HG02973 (cell line): ENCODE results near the gene CCL25.

Experiments
- ATAC-seq: cut with Tn5 transposase; IDR thresholded peaks from one replicate; pipeline ENCODE4 v1.9.1; 2021; ENCODE audit warnings: moderate library complexity; ENCODE audit not compliant: unreplicated experiment

The CCL25 gene

DNA sequence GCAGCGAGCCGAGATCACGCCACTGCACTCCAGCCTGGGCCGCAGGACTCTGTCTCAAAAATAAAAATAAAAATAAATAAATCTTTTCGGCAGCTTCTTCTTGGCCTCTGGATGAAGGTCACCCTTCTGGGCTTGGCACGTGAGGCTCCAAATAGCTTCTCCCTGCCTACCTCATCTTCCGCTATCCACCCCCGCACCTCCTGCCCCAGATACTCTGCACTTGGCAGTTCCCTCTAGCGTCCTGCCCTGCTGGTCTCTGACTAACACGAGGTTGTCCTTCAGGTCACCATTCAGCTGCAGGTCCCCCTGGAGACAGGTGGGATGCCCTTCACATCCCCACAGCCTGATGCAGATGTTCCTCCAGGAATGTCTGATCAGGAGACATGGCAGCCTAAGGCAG, 8.5 kb upstream of the CCL25 start:
- ATAC-seq, result no peak

DNA sequence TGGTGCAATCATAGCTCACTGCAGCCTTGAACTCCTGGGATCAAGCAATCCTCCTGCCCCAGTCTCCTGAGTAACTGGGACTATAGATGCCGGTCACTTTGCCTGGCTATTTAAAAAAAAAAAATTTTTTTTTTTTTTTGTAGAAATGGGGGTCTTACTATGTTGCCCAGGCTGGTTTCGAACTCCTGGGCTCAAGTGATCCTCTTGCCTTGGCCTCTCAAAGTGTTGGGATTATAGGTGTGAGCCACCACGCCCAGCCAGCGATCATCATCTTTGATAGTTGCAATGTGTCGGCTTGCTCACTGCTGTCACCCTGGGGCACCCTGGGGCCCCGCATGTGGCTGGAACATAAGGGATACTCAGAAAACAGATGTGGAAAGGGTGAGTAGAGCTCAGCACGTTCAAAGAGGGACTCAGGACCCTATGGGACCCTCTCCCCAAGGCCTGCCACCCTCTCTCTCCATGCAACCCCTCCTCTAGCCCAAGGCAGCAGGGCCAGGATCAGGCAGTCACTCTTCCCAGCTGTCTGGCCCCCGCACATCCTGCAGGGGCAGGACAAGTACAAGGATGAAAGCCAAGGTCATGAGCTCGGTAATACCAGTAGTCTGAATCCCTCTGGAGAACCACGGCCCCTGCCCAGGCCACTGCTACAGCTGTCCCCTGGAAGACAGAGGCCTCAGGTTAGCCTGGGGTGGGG, 6.5 kb upstream of the CCL25 start:
- no peak for ATAC-seq

DNA sequence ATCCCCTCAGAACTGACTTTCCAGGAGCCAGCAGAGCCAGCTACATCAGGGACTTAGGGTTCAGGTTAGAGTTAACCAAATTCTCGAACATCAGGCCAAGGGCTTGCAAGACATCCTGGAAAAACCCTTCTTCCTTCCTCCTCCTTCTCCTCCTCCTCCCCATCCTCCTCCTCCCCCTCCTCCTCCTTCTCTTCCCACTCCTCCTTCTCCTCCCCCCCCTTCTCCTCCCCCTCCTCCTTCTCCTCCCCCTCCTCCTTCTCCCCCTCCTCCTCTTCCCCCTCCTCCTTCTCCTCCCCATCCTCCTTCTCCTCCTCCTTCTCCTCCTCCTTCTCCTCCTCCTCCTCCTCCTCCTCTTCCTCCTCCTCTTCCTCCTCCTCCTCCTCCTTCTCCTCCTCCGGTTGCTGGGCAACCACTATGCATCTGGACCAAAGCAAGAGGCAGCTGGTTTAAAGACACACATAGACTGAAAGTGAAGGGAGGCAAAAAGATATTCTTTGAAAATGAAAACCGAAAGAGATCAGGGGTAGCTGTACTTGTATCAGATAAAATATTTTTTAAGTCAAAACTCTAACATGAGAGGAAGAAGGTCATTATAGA, 5.9 kb upstream of the CCL25 start:
- ATAC-seq, result no peak

DNA sequence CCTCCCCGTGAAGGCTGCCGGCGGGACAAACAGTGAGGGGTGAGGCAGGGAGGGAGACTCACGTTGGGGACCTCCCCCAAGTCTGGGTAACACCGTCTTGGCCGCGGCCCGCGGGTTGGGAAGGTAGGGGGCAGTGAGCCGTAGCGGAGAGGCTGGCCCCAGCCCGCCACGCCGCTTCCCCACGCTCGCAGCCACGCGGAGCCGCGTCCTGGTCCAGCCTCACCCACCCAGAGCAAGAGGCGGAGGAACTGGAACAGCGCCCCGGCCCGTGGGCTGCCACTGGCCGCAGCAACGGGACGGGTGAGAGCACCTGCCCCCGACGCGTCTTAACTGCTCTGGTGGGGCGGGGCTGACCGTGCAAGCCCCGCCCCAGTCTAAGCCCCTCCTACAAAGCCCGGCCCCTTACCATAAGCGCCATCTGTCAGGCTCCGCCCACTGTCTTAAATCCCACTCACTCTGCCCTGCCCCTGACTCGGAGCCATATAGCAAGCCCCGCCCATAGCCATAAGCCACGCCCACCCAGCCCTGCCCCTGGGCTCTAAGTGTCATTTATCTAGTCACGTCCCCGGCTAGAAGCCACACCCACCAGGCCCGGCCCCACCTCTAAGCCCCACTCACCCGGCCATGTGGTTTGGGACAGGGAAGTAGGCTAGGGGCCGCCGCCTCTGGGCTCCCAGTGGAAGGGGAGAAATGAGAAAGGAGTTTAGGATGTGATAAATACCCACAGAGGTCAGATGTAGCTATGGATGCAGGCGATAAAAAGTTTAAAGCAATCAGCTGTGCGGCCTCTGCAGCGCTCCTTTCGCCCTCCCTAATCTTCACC, 2.1 kb upstream of the CCL25 start:
- peak; percentile 73 for ATAC-seq

DNA sequence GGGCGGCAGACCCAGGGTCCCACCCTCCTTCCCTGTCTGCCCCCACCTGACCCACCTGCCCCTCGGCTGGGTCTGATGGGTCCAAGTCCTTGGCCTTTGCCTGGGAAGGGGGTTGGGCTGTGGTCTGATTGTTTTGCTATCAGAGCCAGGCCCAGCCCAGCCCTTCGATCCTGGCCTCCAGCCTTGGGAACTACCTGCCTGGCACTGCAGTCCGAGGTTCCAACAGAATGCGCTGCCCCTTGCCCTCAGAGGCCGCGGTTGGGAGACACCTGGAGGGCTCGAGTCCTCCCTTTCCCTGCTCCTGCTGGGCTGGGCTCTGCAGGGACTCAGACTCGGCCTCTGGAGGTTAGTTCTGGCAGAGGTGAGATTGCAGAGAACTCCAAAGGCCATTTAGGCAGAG, 1.6 kb downstream of the CCL25 start:
- no peak for ATAC-seq

DNA sequence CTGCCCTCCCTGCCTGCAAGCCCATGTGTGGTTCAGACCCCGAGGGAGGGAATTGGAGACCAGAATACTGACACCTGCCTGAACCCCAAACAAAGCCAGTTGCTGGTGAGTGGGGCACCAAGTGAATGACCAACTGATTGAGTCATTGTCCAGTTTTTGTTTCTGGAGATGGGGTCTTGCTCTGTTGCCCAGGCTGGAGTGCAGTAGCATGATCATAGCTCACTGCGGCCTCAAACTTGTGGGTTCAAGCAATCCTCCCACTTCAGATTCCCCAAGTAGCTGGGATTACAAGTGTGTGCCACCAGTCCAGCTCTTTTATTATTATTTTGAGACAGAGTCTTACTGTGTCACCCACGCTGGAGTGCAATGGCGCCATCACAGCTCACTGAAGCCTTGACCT, 4.0 kb downstream of the CCL25 start:
- ATAC-seq, result no peak

DNA sequence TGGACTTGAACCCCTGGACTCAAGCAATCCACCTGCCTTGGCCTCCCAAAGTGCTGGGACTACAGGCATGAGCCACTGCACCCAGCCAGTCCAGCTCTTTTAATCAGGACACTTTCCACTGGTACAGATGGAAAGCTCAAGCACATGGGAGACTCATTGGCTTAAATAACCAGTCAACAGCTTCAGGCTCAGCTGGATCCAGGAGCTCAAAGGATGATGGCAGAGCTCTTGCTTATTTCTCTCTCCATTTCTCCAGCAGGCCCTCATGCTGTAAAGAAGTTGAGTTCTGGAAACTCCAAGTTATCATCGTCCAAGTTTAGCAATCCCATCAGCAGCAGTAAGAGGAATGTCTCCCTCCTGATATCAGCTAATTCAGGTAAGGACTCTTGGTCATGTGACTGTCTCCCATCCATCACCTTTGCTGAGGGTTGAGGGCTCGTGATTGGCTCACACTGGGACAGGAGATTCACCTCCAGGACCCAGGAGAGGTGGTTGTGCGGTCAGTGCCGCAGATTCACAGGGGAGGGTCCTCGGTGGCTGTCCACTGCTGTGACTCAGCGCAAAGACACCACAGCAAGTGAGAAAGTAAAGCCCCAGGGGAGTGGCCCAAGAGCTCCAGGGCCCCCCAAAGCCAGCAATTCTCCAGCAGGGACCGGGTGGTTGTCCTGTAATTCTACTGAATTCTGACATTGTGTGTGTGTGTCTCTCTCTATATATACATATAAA, 5.1 kb downstream of the CCL25 start:
- ATAC-seq, result no peak

DNA sequence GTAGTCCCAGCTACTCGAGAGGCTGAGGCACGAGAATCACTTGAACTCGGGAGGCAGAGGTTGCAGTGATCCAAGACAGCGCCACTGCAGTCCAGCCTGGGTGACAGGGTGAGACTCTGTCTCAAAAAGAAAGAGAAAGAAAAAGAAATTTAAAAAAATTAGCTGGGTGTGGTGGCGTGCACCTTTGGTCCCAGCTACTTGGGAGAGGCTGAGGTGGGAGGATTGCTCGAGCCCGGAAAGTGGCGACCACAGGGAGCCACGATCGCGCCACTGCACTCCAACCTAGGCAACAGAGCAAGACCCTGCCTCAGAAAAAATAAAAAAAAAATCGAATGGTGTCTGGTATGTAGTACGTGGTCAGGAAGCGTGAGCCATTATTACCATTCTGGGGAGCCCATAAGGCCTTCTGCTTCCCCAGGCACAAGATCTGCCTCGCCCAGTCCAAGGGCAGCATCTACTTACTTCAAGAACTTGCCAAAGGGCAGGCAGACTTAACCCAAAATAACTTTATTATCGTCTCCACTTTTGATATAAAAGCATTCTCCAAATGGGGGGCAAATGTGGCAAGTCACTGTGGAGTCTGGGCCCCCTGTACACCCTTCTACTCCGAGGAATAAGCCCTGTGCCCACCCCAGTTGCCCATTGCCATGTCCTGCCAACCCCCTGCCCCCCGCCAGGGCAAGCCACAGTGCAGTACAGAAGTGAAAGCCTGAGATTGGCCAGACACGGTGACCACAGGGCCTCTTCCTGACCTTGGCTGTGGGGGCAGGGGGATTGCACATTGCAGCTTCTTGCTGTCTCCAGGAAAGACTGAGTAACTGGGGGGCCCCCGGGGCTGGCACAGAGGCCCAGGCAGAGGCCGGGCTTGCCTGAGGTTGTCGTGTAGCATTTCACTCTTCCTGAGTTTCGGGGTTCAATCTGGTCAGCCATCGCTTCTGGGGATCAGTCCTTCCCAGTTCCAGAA, 12.6 kb downstream of the CCL25 start:
- ATAC-seq, result no peak

DNA sequence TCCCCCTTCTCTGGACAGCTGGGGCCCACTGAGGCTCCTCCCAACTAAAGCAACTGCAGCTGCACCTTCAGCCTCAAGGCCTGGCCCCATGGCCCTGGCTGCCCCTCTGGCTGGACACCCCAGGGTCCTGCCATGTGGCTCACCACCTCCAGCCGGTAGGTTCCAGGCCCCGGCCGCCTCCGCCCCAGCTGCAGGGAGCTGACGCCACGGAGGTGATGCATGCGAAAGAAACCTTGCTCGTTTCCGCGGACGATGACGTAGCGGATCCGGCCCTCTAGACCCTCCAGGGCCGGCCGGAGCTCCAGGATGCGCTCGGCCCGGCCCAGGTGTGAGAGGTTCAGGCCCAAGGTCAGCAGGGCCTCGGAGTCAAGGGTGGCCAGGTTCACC, 13.3 kb downstream of the CCL25 start:
- no peak for ATAC-seq

DNA sequence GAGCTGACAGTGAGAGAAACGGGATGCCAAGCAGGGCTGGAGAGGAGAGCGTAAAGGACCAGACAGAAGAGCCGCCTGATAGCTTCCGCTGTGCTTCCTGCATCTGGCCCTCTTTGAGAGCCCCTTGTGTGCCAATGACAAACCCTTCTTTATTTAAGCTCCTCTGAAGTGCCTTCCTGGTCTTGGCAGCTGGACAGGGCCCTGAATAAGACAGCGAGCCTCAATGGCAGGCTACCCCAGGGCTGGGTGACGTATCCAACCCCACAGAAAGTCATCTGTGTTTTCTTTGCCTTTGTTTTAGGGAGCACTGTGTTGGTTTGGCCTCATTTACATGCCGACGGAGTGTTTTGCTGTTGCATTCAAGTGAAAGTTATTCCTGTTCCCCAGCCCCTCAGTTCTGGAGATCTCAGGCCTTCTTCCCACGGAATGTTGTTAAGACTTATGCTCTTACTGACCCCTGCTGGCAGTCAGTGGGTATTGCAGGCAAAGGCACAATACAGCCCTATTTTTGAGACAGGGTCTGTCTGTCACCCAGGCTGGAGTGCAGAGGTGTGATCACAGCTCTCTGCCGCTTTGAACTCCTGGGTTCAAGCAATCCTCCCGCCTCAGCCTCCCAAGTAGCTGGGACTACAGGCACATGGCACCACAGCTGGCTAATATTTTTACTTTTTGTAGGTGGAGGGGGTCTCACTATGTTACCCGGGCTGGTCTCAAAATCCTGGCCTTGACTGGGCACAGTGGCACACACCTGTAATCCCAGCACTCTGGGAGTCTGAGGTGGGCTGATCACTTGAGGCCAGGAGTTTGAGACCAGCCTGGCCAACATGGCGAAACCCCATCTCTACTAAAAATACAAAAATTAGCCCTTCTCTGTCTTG, 16.8 kb downstream of the CCL25 start:
- ATAC-seq, result no peak

DNA sequence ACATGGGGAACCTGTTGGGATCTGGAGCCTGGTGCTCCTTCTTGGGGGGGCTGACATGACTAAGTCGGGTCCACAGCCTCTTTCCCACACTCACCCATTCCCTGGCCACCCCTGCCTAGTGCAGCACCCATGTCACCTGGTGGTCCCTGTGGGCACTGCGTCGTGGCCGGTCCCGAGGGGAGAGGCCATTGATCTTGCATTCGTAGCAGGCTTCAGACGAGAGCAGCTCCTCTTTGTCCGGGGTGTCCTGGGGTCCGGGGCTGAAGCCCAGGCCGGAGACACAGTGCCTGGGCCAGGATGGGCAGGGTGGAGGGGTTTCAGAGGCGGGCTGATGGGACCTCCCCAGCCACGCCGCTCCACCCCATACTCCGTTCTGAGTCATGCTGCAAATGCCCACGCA, 19.4 kb downstream of the CCL25 start:
- no peak for ATAC-seq

DNA sequence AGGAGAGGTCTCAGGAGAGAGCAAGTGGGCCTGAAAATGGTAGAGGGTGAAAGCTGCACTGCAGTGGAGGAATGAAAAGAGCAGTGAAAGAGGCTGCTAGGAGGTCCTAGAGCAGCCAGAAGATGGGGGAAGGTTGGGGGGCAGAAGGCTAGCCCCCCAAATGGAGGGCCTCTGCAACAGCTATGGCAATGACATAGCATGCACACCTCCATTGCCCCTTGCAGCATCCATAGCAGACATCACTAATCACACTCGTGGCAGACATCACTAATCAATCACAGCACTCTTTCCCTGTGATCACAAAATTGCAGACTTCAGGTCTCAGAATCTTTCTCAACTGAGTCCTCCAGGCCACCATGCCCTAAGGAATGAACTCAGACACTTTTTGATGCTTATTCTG, 21.9 kb downstream of the CCL25 start:
- no peak for ATAC-seq

DNA sequence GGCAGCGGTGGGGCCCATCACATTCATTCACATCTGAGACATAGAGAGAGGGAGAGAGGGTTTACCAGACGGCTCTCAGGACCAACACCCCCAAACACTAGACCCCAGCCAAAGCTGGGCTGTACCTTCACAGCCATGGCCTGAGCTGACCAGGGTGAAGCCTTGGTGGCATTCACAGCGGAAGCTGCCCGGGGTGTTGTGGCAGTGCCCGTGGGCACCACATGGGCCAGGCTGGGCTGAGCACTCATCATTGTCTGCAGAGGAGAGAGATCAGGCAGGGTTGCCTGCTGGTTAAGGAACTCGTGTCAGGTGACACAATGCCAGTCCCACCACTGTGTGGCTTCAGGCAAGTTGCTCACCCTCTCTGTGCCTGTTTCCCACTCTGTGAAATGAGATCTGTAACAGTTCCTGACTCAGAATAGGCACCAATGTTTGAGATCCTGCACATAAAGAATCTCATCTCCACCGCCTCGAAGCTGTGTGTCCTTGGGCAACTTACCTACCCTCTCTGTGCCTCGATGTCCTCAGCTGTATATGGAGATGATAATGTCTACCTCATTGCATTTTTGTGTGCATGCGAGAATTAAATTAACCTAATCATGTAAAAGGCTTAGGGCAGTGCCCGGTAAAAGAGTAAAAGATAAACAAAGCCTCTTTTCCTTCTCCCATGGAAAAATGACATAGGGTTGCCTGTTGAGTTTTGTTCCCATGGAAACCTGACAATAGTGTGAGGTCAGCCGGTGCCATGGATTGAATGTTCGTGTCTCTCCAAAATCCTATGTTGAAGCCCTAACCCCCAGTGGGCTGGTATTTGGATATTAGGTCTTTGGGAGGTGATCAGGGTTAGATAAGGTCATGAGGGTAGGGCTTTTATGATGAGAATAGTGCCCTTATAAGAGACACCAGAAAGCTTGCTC, 22.9 kb downstream of the CCL25 start:
- no peak for ATAC-seq

DNA sequence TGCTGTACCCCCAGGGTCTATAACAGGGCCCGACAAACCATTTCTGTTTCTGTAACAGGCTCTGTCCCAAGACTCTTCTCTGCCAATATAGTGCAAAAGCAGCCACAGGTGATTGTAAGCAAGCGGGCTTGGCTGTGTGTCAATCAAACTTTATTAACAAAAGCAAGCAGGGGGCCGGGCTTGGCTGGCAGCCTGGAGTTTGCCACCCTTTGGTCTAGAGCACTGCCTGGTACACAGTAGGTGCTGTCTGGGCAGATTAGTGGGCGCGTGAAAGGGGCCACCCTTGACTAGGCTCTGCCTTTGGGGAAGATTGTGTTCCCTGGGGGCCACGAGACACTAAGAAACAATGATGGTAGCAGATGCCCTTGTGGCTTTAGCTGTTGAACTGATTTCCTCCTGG, 27.4 kb downstream of the CCL25 start:
- no peak for ATAC-seq

DNA sequence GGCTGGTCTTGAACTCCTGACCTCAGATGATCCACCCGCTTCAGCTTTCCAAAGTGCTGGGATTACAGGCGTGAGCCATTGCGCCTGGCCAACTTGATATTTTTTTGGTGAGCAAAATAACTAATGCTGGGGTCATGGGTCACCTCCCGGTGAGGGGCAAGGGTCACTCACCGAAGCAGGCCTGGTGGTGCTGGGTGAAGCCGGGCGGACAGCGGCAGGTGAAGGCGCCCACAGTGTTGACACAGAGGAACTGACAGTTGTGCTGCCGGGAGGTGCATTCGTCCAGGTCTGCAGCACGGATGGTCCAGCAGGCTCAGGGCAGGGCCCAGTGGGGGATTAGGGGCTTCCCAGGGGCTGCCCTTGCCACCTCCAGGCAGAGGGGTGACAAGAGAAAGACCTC, 28.3 kb downstream of the CCL25 start:
- no peak for ATAC-seq

DNA sequence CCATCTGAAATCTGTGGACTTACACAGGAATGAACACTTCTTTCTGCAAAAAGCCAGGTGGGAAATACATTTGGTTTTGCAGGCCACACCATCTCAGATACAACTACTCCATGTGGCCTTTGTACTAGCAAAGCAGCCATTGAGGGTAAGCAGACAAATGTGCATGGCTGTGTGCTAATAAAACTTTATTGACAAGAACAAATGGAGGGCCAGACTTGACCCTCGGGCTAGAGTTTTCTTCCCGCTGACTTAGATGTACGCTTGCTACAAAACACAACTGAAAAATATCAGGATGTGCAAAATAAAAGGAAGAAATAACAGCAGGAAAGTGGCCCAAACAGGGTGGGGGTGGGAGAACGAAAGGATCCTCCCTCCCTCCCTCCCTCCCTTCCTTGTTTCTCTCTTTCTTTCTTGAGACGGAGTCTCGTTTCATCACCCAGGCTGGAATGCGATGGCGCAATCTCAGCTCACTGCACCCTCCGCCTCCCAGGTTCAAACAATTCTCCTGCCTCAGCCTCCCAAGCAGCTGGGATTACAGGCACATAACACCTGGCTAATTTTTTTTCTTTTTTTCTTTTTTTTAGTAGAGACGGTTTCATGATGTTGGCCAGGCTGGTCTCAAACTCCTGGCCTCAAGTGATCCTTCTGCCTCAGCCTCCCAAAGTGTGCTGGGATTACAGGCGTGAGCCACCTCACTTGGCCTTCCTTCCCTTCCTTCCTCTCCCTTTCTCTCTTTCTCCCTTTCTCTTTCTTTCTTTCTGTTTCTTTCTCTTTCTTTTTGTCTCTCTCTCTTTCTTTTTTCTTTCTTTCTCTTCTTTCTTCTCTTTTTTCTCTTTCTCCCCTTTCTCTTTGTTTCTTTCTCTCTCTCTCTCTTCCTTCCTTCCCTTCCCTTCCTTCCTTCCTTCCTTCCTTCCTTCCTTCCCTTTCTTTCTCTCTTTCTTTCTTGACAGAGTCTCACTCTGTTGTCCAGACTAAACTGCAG, 29.3 kb downstream of the CCL25 start:
- no peak for ATAC-seq

DNA sequence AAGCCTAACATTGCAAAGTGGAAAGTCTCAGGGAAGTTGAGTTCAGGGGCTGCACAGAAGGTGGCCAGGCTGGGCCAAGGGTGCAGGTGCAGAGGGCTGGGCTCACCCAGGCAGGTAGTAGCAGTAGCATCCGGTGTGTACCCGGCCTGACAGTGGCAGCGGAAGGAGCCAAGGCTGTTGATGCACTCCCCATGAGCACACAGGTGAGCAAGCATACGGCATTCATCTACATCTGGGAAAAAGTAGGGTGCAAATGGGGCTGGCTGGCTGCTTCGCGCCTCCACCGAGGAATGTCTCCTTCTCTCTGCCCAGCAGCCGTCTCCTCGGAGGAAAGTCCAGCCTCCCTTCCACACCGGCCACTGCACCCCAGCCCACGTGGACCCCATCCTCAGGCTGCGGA, 30.6 kb downstream of the CCL25 start:
- ATAC-seq, result no peak
